ENCODE data around the gene EIF3I.

GRCh38 chr1:32199717-32200072 is 22.5 kb upstream of the EIF3I start:
- TF ChIP-seq, protein P1, sequence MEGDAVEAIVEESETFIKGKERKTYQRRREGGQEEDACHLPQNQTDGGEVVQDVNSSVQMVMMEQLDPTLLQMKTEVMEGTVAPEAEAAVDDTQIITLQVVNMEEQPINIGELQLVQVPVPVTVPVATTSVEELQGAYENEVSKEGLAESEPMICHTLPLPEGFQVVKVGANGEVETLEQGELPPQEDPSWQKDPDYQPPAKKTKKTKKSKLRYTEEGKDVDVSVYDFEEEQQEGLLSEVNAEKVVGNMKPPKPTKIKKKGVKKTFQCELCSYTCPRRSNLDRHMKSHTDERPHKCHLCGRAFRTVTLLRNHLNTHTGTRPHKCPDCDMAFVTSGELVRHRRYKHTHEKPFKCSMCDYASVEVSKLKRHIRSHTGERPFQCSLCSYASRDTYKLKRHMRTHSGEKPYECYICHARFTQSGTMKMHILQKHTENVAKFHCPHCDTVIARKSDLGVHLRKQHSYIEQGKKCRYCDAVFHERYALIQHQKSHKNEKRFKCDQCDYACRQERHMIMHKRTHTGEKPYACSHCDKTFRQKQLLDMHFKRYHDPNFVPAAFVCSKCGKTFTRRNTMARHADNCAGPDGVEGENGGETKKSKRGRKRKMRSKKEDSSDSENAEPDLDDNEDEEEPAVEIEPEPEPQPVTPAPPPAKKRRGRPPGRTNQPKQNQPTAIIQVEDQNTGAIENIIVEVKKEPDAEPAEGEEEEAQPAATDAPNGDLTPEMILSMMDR (IDR thresholded peaks at IDR 0.05; ENCODE audit: insufficient read depth, low read depth, low read length) = no peak
- no peak for TF ChIP-seq EZH2 (IDR thresholded peaks at IDR 0.05; ENCODE audit: insufficient read depth, low read length)
